ENCODE results near the gene INTS2. TPM values are rescaled to one million over a fixed set of nuclear protein-coding genes. Genes with fewer than 3 reads are reported as not detected.
"Not testable (repeated sequence)": the region's sequence is repeated elsewhere in the genome, so short reads cannot be mapped to it uniquely, and the experiment has no call there.

Gene INTS2, protein sequence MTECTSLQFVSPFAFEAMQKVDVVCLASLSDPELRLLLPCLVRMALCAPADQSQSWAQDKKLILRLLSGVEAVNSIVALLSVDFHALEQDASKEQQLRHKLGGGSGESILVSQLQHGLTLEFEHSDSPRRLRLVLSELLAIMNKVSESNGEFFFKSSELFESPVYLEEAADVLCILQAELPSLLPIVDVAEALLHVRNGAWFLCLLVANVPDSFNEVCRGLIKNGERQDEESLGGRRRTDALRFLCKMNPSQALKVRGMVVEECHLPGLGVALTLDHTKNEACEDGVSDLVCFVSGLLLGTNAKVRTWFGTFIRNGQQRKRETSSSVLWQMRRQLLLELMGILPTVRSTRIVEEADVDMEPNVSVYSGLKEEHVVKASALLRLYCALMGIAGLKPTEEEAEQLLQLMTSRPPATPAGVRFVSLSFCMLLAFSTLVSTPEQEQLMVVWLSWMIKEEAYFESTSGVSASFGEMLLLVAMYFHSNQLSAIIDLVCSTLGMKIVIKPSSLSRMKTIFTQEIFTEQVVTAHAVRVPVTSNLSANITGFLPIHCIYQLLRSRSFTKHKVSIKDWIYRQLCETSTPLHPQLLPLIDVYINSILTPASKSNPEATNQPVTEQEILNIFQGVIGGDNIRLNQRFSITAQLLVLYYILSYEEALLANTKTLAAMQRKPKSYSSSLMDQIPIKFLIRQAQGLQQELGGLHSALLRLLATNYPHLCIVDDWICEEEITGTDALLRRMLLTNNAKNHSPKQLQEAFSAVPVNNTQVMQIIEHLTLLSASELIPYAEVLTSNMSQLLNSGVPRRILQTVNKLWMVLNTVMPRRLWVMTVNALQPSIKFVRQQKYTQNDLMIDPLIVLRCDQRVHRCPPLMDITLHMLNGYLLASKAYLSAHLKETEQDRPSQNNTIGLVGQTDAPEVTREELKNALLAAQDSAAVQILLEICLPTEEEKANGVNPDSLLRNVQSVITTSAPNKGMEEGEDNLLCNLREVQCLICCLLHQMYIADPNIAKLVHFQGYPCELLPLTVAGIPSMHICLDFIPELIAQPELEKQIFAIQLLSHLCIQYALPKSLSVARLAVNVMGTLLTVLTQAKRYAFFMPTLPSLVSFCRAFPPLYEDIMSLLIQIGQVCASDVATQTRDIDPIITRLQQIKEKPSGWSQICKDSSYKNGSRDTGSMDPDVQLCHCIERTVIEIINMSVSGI
- polyA plus RNA-seq (ENCODE audit: insufficient read length) = 16.5 TPM
- long read RNA-seq, donor 1 = 0 reads
- long read RNA-seq, donor 2 = 0 reads
- long read RNA-seq, donor 3, partial matches to known transcripts = 0 of 1 reads
- long read RNA-seq, donor 3, other reads (novel, unspliced or antisense) = 0 of 1 reads
- long read RNA-seq, donor 4 = 0 reads
- long read RNA-seq, donor 5 = 0 reads
- long read RNA-seq, donor 6 = 0 reads
- long read RNA-seq, donor 7, full-length matches to known transcripts = 1 of 1 reads
- long read RNA-seq, donor 7, partial matches to known transcripts = 0 of 1 reads
- long read RNA-seq, donor 7, other reads (novel, unspliced or antisense) = 0 of 1 reads
- long read RNA-seq, donor 8 = 0 reads

DNA sequence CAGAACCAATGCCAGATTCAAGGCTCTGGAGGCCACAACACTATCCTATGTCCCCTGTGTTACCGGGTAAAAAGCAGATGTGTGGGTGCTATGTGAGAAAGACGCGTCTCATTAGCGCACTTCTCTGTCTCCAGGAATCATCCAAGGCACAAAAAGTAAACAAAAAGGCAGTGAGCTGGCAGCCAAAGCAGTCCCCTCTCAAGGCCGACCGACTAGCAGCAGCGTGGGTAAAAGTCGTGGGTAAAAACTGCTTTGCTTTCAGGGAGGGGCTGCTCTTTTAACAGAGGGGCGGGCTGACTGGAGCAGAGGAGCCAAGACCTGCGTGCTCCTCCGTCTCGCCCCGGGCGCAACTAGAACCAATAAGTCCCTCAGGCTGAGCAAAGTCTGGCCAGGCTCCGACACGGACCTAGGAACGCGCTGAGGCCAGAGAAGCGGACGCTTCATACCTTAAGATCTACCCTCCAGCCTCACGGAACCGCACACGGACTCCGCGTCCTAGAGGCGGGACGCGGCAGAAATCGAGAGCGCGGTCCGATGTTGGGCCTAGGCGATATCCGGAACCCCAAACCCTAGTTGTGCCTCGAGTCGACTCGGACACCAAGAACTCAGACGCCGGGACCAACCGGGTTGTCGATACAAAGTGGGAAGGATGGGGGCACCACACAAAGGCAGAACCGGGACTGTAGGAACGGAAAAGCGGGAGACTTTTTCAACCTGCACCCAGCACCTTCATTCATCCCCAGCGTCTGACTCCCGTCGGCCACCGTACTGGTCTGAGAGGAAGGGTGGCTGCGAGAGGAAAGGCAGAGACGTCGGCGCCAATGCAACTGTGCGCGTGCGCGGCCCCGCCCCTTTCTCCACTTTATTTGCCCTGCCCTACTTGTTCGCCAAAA lies at the start of gene INTS2:
Gene INTS2, minus strand, starts transcription at position 775 of the 893 bp plus-strand sequence. CDS start 1,338 bp downstream, outside the sequence.
- peak; percentile 96 for DNase-seq

- DNase-seq = no peak
Measured at GRCh38 chr17:61974115-61974514, 46.3 kb upstream of the INTS2 start.

DNA sequence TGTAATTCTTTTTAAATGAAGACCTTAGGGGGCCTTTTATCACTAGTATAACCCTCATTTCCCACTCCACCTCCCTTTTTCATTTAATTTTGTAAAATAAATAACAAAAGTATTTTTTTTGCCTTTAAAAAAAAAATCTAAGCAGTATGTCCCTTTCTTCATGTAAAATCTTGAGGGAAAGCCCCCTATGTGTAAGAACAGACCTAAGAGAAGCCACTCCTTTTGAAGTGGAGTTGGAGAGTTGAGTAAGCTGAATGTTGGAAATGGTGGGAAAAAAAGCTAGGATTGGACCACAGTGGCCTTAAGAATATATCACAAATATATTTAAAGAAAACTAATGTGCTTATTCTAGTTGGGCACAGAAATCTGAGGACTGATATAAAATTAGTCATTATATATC lies 44.5 kb upstream of the INTS2 start:
- no peak for DNase-seq

GRCh38 chr17:61970030-61970429 lies 42.2 kb upstream of the INTS2 start:
- no peak for DNase-seq

DNA sequence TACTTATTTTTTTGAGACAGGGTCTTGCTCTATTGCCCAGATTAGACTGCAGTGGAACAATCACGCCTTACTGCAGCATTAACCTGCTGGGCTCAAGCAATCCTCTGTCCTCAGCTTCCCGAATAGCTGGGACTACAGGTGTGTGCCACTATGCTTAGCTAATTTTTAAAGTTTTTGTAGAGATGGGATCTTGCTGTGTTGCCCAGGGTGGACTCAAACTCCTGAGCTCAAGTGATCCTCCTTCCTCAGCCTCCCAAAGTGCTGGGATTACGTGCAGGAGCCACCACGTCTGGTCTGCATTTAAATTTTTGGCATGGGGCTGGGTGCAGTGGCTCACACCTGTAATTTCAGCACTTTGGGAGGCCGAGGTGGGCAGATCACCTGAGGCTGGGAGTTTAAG lies 41.0 kb upstream of the INTS2 start:
- DNase-seq = no peak

DNA sequence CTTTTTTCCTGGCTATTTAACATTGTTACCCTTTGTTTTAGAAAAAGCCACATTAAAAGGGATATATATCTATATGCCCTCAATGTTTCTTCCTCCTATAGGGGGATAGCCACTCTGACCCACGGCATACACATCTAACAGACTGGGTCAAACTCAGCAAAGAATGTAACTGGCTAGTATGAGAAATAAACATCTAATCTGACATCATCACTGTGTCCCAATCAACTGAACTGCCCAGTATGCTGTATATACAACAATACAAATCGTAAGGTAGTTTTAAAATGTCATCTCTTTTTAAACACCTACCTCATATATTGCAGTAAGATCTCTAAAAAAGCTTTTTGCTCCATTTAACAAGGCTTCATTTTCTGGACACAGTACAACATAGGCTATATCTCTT lies 39.9 kb upstream of the INTS2 start:
- no peak for DNase-seq

GRCh38 chr17:61966191-61966590 lies 38.4 kb upstream of the INTS2 start:
- no peak for DNase-seq

- DNase-seq = no peak
Measured at GRCh38 chr17:61955619-61956018, 27.8 kb upstream of the INTS2 start.

DNA sequence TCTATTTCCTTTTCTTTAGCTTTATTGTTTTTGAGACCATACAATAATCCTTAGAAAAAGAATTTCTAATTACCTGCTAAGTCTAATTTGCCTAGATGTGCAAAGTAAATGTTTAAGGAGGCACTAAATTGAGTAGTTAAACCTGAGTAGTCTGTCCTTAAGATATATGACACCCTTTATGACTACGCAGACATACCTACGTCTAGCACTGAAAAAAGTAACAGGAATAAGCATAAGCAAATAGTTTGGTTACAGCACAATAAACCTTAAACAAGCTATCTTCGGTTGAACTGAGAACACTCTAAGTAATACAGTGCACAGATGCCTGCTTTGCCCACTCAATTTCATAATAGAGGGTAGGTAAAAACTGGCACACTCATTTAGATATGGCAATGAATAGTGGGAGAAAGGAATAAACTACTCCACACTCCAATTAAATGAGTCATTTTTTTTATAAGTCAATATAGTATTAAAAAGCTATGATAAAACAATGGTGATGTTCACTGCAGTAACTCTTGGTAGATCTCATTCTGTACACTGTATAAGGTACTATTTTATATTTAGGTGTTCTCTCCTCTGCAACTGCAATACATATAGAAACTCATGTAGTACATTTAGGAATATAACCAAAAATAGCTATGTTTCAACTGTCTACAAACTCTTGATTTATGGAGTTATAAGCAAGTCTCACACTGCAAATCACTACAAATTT lies 19.7 kb upstream of the INTS2 start:
- no peak for DNase-seq

GRCh38 chr17:61946359-61946758 lies 18.6 kb upstream of the INTS2 start:
- no peak for DNase-seq

DNA sequence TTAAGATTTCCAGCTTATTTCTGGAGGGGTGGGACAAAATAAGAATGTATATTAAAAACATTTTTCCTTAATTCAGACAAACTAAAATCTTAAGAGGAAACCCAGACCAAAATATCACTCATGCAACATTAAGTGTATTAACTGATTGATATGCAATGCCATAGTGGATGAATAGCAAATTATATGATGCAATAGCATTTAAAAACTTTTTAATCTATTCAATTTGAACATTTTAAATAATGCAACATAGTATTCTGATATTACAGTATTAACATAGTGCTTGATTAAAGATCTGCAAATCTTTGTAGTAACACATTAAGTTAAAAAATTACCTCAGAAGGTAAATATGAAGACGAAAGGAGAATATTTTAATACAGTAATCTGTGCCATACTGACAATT lies 15.3 kb upstream of the INTS2 start:
- DNase-seq = no peak

GRCh38 chr17:61942085-61942484 lies 14.3 kb upstream of the INTS2 start:
- no peak for DNase-seq

DNA sequence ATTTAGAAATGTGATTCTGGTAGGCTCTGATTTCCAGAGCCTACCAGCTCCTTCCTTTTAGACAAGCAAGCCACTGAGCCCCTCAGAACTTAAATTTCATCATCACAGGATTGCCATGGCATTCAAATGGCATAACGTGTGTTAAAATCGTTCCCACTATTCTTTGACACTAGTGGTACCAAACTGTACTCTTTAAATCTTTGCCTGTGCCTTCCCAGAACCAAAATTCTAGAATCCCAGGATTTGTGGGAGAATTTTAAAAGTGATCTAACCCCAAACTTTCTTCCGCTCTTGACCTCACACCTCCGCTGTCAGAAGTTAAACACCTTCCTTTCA lies 287 bp upstream of the INTS2 start:
- no peak for DNase-seq

DNA sequence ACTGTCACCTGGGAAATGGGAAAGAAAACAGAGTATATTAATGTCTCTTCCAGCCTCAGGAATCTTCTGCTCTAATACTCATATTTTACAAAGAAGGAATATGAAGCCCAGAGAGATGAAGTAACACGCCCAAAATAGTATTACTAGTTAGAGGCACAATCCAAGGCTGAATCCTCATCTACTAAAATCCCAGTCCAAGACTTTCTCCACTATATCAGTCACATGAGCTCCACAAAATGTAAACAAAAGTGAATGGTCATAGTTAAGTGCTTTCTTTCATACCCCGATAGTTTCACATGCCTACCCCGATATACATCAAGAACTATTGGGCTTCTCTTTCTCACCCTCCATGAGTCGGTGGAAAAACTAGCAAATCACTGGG lies 965 bp downstream of the INTS2 start:
- no peak for DNase-seq

- DNase-seq = not testable (repeated sequence)
Measured at GRCh38 chr17:61915162-61915561, 12.6 kb downstream of the INTS2 start.

DNA sequence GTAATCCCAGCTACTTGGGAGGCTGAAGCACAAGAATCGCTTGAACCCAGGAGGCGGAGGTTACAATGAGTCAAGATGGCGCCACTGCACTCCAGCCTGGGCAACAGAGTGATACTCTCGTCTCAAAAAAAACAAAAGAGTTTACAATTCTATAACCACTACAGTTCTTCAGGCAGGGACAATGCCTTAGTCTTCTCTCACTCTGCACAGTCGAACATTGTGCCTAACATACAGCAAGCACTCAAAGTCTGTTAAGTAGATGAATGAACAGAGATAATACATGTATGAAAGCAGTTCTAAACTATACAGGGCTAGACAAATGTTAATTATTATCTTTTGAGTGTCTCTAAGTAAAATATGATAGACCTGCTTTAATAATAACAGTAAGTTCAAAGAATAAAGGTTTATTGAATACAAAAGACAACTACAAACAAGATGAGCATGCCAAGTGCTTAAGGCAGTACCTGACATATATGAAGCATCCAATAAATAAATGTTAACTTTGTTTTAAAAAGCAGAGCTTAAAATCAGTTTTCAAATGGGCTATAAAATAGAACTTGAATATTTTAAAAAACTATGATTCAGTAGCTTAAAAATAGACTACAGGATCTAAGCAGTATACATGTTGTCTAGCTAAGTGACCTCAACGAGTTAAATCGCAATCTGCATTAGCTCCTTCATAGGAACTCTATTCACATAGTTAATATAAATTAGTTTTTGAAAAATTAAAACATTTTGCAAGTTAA lies 19.3 kb downstream of the INTS2 start:
- DNase-seq = no peak

DNA sequence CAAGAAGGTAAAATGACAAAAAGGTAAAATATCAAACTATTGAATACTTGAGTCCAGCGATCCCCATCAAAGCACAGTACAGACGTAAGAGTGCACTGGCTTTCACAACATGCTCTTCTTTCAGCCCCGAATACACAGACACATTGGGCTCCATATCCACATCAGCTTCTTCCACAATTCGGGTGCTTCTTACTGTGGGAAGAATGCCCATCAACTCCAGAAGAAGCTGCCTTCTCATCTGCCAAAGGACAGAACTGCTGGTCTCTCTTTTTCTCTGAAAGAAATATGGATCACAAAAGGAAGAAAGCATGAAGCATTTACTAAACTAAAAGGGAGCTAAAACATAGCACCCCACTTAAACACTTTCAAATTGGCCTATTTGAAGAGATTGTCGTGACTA lies 20.4 kb downstream of the INTS2 start:
- DNase-seq = no peak

DNA sequence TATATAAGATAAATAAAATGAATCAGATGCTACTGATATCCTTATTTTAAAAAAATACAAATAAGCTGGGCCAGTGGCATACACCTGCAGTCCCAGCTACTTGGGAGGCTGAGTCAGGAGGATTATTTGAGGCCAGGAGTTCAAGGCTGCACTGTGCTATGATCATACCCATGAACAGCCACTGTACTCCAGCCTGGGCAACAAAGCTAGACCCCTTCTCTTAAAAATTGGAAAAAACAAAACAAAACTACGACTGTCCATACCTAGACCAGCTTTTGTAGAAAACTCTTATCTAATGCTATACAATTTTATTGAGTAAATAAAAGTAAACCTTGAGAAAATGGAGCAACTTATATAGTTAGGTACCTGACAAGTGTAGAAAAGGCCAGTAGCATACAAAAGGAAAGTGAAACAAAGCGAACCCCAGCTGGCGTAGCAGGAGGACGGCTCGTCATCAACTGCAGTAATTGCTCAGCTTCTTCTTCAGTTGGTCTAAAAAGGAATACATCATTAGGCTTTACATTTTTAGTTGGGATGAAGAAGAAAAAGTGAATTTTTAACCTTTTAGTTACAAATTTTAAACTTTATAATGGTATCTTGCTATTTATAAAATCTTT lies 23.6 kb downstream of the INTS2 start:
- no peak for DNase-seq

DNA sequence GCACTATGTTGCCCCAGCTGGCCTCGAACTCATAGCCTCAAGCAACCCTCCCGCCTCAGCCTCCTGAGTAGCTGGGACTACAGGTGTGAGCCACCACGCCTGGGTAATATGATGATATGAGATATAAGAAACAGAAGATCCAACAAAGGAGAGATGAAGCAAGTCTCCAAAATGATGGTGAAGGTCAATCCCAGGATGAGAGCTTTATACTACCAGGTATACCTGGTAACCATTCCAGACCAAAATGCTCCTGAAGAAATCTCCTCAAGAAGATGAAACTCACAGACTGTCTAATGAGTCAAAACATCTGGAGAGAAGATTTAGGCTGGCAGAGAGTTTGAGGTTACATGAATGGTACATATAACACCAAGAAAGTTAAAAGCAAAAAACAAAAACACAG lies 24.5 kb downstream of the INTS2 start:
- DNase-seq = no peak
